Liver (tissue), 9 donors: ENCODE measurements around the gene KIF6. TPM values are rescaled to one million over a fixed set of nuclear protein-coding genes. Genes with fewer than 3 reads are reported as not detected.

Experiments used
- DNase-seq: peaks from one replicate; pipeline ENCODE4 v3.0.0-alpha.2; 2017; ENCODE audit warnings: low spot score
- H3K27ac ChIP-seq, 2 donors: one replicate each; pipeline ENCODE4 v1.7.0; 2013; ENCODE audit warnings: inconsistent platforms in 2 of 2, low read length in 2 of 2, control low read depth in 1 of 2, low read depth in 1 of 2, mild to moderate bottlenecking in 1 of 2
- H3K27me3 ChIP-seq, 4 donors: one replicate each; pipeline versions ENCODE4 v1.6.1 to v1.7.0; 2013; ENCODE audit warnings: low read length in 3 of 4, inconsistent platforms in 1 of 4, mild to moderate bottlenecking in 1 of 4, moderate library complexity in 1 of 4; ENCODE audit not compliant: control insufficient read depth in 4 of 4, insufficient read depth in 4 of 4
- H3K36me3 ChIP-seq, 4 donors: one replicate each; pipeline versions ENCODE4 v1.6.1 to v1.7.0; 2013; ENCODE audit warnings: low read length in 3 of 4, mild to moderate bottlenecking in 3 of 4, low read depth in 1 of 4, moderate library complexity in 1 of 4; ENCODE audit not compliant: control insufficient read depth in 4 of 4, insufficient read depth in 3 of 4
- H3K4me1 ChIP-seq, 4 donors: one replicate each; pipeline versions ENCODE4 v1.6.1 to v1.7.0; 2013; ENCODE audit warnings: low read length in 3 of 4, mild to moderate bottlenecking in 3 of 4, moderate library complexity in 1 of 4; ENCODE audit not compliant: control insufficient read depth in 4 of 4, insufficient read depth in 4 of 4
- H3K4me3 ChIP-seq, 3 donors: one replicate each; pipeline versions ENCODE4 v1.6.1 to v1.7.0; 2013; ENCODE audit warnings: low read length in 3 of 3, control low read depth in 1 of 3, low read depth in 1 of 3, mild to moderate bottlenecking in 1 of 3
- H3K9ac ChIP-seq, 2 donors: one replicate each; pipeline ENCODE4 v1.7.0; 2013; ENCODE audit warnings: low read length in 2 of 2, mild to moderate bottlenecking in 2 of 2, moderate library complexity in 2 of 2, control low read depth in 1 of 2, low read depth in 1 of 2
- H3K9me3 ChIP-seq, 4 donors: one replicate each; pipeline versions ENCODE4 v1.6.1 to v1.7.0; 2013; ENCODE audit warnings: low read length in 3 of 4; ENCODE audit not compliant: control insufficient read depth in 4 of 4
- EGR1 ChIP-seq, 2 donors: IDR thresholded peaks; 2 replicates each; pipeline ENCODE4 v1.6.1; 2016 to 2018; ENCODE audit warnings: antibody characterized with exemption in 2 of 2, low read depth in 2 of 2
- FOXA1 ChIP-seq: IDR thresholded peaks from 2 replicates; pipeline ENCODE4 v1.6.1; 2016; ENCODE audit warnings: antibody characterized with exemption
- FOXA2 ChIP-seq: IDR thresholded peaks from 2 replicates; pipeline ENCODE4 v1.6.1; 2016; ENCODE audit warnings: antibody characterized with exemption
- GABPA ChIP-seq, 2 donors: IDR thresholded peaks in 1 of 2; conservative IDR thresholded peaks in 1 of 2; 2 replicates each; pipeline ENCODE4 v1.6.1; 2016; ENCODE audit warnings: antibody characterized with exemption in 2 of 2, mild to moderate bottlenecking in 1 of 2, moderate library complexity in 1 of 2
- HNF4A ChIP-seq, 2 donors: conservative IDR thresholded peaks; 2 replicates each; pipeline ENCODE4 v1.6.1; 2016; ENCODE audit warnings: antibody characterized with exemption in 2 of 2, mild to moderate bottlenecking in 2 of 2
- HNF4G ChIP-seq: IDR thresholded peaks from 2 replicates; pipeline ENCODE4 v1.6.1; 2016; ENCODE audit warnings: antibody characterized with exemption
- JUND ChIP-seq, 2 donors: IDR thresholded peaks; 2 replicates each; pipeline ENCODE4 v1.6.1; 2016; ENCODE audit warnings: antibody characterized with exemption in 2 of 2
- MAX ChIP-seq: IDR thresholded peaks from 2 replicates; pipeline ENCODE4 v1.6.1; 2016; ENCODE audit warnings: antibody characterized with exemption
- NR2F2 ChIP-seq: IDR thresholded peaks from 2 replicates; pipeline ENCODE4 v1.6.1; 2016; ENCODE audit warnings: antibody characterized with exemption
- RAD21 ChIP-seq, 2 donors: IDR thresholded peaks; 2 replicates each; pipeline ENCODE4 v1.6.1; 2016; ENCODE audit warnings: antibody characterized with exemption in 2 of 2, mild to moderate bottlenecking in 2 of 2
- RXRA ChIP-seq, 2 donors: IDR thresholded peaks; 2 replicates each; pipeline ENCODE4 v1.6.1; 2017 to 2018; ENCODE audit warnings: antibody characterized with exemption in 2 of 2, mild to moderate bottlenecking in 1 of 2
- SP1 ChIP-seq: IDR thresholded peaks from 2 replicates; pipeline ENCODE4 v1.6.1; 2018; ENCODE audit warnings: antibody characterized with exemption, mild to moderate bottlenecking
- TAF1 ChIP-seq: conservative IDR thresholded peaks from 2 replicates; pipeline ENCODE4 v1.6.1; 2016; ENCODE audit warnings: antibody characterized with exemption, mild to moderate bottlenecking
- YY1 ChIP-seq: IDR thresholded peaks from 2 replicates; pipeline ENCODE4 v1.6.1; 2016; ENCODE audit warnings: antibody characterized with exemption, mild to moderate bottlenecking
- ZBTB33 ChIP-seq: IDR thresholded peaks from 2 replicates; pipeline ENCODE4 v1.6.1; 2016; ENCODE audit warnings: antibody characterized with exemption
- WGBS: extraction: QIAGEN DNeasy Blood & Tissue Kit; methylation state at CpG from one replicate; pipeline ENCODE4 v1.1.7; 2013; 5-methylcytosine and 5-hydroxymethylcytosine counted together
- polyA plus RNA-seq, 2 donors: library from polyadenylated mRNA; stranded (reverse) in 1 of 2; unstranded in 1 of 2; fragments of 200-250 nt in 1 of 2; fragments of >200 nt in 1 of 2; fragmentation: Nextera tagmentation in 1 of 2; extraction: Ambion mirVana in 1 of 2; gene quantifications; one replicate each; pipeline versions ENCODE4 v1.2.1 to v1.2.3, GENCODE V29; 2013 to 2015
- total RNA-seq, 2 donors: library from RNA; depleted of rRNA; stranded (reverse); fragments of >200 nt; gene quantifications; one replicate each; pipeline ENCODE4 v1.2.3, GENCODE V29; 2014
- TF ChIP-seq, protein P1 (sequence below): IDR thresholded peaks from 2 replicates; pipeline ENCODE4 v1.6.1; 2016; ENCODE audit warnings: antibody characterized with exemption
- TF ChIP-seq, protein P2 (sequence below): IDR thresholded peaks from 2 replicates; pipeline ENCODE4 v1.6.1; 2016; ENCODE audit warnings: antibody characterized with exemption, mild to moderate bottlenecking
- TF ChIP-seq, protein P3 (sequence below): fragments of 150-350 bp; IDR thresholded peaks from 2 replicates; pipeline ENCODE4 v1.5.1; 2017; ENCODE audit warnings: improper control_type of control experiment, low read depth, low read length; ENCODE audit not compliant: missing input control
- donor health status: healthy.
- donor health status: healthy.
- donor health status: healthy.
- donor health status: healthy.
- donor health status: healthy.

Gene KIF6
- total and polyA plus RNA-seq, 4 donors = 0.17 to 7.5 (median 0.29) TPM

DNA sequence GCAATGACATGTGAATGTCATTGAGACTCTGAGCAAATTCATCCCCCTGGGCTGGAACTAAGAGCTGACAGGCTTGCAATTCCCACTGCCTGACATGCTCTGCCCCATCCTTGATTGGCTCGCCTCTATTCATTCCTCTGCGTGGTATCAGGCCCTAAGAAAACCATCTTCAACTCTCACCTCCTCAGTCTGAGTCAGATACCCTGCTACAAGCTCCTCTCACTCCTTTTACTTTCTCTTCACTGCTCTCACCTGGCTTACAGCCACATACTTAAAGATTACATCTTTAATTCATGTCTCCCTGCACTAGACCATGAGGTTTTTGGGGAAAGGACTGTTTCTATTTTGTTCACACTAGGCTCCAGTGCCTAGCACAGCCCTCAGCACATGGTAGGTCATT, 131.6 kb downstream of the KIF6 start:
- WGBS = 94% methylated on average over 2 of the region's 2 CpGs
- H3K4me3 ChIP-seq = no peak overlapping the region
- no peak overlapping the region for H3K9ac ChIP-seq
- TF ChIP-seq NR2F2 (no peak), FOXA2 (no peak), SP1 (no peak), EGR1 (IDR thresholded peaks at IDR 0.05; ENCODE audit: low read depth in 2 of 2) (no peak), HNF4G (no peak), GABPA (IDR thresholded peaks at IDR 0.05 in 1 of 2, conservative IDR thresholded peaks at IDR 0.05 in 1 of 2) (no peak), RXRA (IDR thresholded peaks at IDR 0.05) (no peak), YY1 (no peak), ZBTB33 (no peak), RAD21 (IDR thresholded peaks at IDR 0.05) (no peak), JUND (IDR thresholded peaks at IDR 0.05) (no peak), MAX (no peak), HNF4A (conservative IDR thresholded peaks at IDR 0.05) (no peak), FOXA1 (no peak), TAF1 (no peak)
- TF ChIP-seq, protein P1, sequence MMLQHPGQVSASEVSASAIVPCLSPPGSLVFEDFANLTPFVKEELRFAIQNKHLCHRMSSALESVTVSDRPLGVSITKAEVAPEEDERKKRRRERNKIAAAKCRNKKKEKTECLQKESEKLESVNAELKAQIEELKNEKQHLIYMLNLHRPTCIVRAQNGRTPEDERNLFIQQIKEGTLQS = no peak
- TF ChIP-seq, protein P2, sequence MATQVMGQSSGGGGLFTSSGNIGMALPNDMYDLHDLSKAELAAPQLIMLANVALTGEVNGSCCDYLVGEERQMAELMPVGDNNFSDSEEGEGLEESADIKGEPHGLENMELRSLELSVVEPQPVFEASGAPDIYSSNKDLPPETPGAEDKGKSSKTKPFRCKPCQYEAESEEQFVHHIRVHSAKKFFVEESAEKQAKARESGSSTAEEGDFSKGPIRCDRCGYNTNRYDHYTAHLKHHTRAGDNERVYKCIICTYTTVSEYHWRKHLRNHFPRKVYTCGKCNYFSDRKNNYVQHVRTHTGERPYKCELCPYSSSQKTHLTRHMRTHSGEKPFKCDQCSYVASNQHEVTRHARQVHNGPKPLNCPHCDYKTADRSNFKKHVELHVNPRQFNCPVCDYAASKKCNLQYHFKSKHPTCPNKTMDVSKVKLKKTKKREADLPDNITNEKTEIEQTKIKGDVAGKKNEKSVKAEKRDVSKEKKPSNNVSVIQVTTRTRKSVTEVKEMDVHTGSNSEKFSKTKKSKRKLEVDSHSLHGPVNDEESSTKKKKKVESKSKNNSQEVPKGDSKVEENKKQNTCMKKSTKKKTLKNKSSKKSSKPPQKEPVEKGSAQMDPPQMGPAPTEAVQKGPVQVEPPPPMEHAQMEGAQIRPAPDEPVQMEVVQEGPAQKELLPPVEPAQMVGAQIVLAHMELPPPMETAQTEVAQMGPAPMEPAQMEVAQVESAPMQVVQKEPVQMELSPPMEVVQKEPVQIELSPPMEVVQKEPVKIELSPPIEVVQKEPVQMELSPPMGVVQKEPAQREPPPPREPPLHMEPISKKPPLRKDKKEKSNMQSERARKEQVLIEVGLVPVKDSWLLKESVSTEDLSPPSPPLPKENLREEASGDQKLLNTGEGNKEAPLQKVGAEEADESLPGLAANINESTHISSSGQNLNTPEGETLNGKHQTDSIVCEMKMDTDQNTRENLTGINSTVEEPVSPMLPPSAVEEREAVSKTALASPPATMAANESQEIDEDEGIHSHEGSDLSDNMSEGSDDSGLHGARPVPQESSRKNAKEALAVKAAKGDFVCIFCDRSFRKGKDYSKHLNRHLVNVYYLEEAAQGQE = no peak
- TF ChIP-seq, protein P3, sequence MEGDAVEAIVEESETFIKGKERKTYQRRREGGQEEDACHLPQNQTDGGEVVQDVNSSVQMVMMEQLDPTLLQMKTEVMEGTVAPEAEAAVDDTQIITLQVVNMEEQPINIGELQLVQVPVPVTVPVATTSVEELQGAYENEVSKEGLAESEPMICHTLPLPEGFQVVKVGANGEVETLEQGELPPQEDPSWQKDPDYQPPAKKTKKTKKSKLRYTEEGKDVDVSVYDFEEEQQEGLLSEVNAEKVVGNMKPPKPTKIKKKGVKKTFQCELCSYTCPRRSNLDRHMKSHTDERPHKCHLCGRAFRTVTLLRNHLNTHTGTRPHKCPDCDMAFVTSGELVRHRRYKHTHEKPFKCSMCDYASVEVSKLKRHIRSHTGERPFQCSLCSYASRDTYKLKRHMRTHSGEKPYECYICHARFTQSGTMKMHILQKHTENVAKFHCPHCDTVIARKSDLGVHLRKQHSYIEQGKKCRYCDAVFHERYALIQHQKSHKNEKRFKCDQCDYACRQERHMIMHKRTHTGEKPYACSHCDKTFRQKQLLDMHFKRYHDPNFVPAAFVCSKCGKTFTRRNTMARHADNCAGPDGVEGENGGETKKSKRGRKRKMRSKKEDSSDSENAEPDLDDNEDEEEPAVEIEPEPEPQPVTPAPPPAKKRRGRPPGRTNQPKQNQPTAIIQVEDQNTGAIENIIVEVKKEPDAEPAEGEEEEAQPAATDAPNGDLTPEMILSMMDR = no peak
- H3K36me3 ChIP-seq = no peaks in the 10 kb centered on the region
- no peak for DNase-seq
- H3K27me3 ChIP-seq = no peaks in the 10 kb centered on the region
- H3K4me1 ChIP-seq = no peaks in the 10 kb centered on the region
- no peak overlapping the region for H3K27ac ChIP-seq
- no peaks in the 10 kb centered on the region for H3K9me3 ChIP-seq
